GM18502 (cell line): Measurements from ENCODE around the gene DMAC2L.
"Not testable (repeated sequence)": the region's sequence is repeated elsewhere in the genome, so short reads cannot be mapped to it uniquely, and the experiment has no call there.

ENCODE experiments used
- ATAC-seq: cut with Tn5 transposase; IDR thresholded peaks from one replicate; pipeline ENCODE4 v1.9.1; 2021; ENCODE audit warnings: mild to moderate bottlenecking; ENCODE audit not compliant: unreplicated experiment, poor library complexity

Gene DMAC2L

GRCh38 chr14:50311972-50312733, at the start of gene DMAC2L, which contains the start of gene L2HGDH:
Gene DMAC2L, plus strand, starts transcription at chr14:50312324. Its CDS starts 9,164 bp downstream, at chr14:50321488.
Gene L2HGDH, minus strand, starts transcription at chr14:50312229. Its CDS starts 79 bp downstream, at chr14:50312150.
- ATAC-seq = peak; percentile 95

GRCh38 chr14:50262865-50263264, 49.3 kb upstream of the DMAC2L start:
- no peak for ATAC-seq

- no peak for ATAC-seq
Observed at GRCh38 chr14:50263321-50263720, 48.8 kb upstream of the DMAC2L start.

GRCh38 chr14:50265029-50265428, 47.1 kb upstream of the DMAC2L start:
- no peak for ATAC-seq

- ATAC-seq = no peak
Observed at GRCh38 chr14:50270932-50271331, 41.2 kb upstream of the DMAC2L start.

- no peak for ATAC-seq
Observed at GRCh38 chr14:50272498-50272897, 39.6 kb upstream of the DMAC2L start.

- ATAC-seq = no peak
Observed at GRCh38 chr14:50285861-50286260, 26.3 kb upstream of the DMAC2L start.

GRCh38 chr14:50288146-50288545, 24.0 kb upstream of the DMAC2L start:
- ATAC-seq = no peak

- ATAC-seq = no peak
Observed at GRCh38 chr14:50290306-50290705, 21.8 kb upstream of the DMAC2L start.

- no peak for ATAC-seq
Observed at GRCh38 chr14:50299585-50299984, 12.5 kb upstream of the DMAC2L start.

GRCh38 chr14:50301914-50302313, 10.2 kb upstream of the DMAC2L start:
- no peak for ATAC-seq

- no peak for ATAC-seq
Observed at GRCh38 chr14:50303744-50304471, 8.2 kb upstream of the DMAC2L start.

- ATAC-seq = no peak
Observed at GRCh38 chr14:50308363-50308915, 3.7 kb upstream of the DMAC2L start.

- no peak for ATAC-seq
Observed at GRCh38 chr14:50310445-50310844, 1.7 kb upstream of the DMAC2L start.

GRCh38 chr14:50311337-50311971, 670 bp upstream of the DMAC2L start:
- no peak for ATAC-seq

- ATAC-seq = peak; percentile 28
Observed at GRCh38 chr14:50312734-50313054, 570 bp downstream of the DMAC2L start.

- not testable (repeated sequence) for ATAC-seq
Observed at GRCh38 chr14:50314098-50314497, 2.0 kb downstream of the DMAC2L start.

- ATAC-seq = no peak
Observed at GRCh38 chr14:50318031-50318626, 6.0 kb downstream of the DMAC2L start.

GRCh38 chr14:50319293-50319692, 7.2 kb downstream of the DMAC2L start:
- ATAC-seq = no peak

- no peak for ATAC-seq
Observed at GRCh38 chr14:50319721-50320120, 7.6 kb downstream of the DMAC2L start.

- no peak for ATAC-seq
Observed at GRCh38 chr14:50320283-50320682, 8.2 kb downstream of the DMAC2L start.
